ENCODE measurements around the gene ST6GALNAC2.
A peak's percentile ranks its signal among the peaks of the same experiment; 100 is the strongest.

Gene ST6GALNAC2

DNA sequence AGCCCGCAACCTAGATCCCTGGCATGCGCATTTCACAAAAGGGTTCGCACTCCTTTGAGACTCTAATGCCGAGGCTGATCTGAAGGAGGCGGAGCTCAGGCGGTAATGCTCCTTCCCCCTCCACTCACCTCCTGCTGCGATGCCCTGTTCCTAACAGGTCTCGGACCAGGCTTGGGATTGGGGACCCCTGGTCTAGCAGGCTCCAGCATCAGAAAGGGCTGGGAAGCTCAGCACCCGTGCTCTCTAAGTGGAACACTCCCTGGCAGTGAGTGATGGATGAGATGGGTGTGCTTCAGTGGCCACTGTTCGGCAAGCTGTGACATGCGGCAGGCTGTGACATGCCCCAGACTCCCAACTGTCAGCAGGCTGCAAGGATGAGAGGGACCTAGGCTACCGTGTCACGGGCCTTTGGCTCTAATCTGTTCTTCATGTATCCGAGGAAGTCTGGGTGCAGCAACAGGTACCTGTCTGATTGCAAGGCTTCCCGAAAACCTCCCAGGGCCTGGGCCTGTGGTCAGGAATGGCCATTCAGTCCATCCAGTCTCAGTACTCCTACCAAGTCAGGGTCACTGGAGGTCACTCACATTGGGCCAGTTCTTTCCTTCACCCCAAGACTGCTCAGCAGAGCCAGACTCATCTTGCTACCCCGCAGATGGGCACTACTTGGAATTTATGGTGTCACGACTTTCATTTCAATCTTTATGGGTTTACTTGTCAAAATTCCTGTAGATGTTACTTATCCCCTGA lies 1.3 kb upstream of the ST6GALNAC2 start (continued):
- no peak for TF ChIP-seq ZNF768 (tag by site-specific recombination; IDR thresholded peaks at IDR 0.05)
- TF ChIP-seq ZNF76 (tag by site-specific recombination; IDR thresholded peaks at IDR 0.05; ENCODE audit: borderline replicate concordance, low read depth) = peak; percentile 49; the same call in 1 of the 2 replicates
- peak; percentile 57; the same call in 1 of the 2 replicates for TF ChIP-seq ZNF843 (tag by site-specific recombination; IDR thresholded peaks at IDR 0.05)
- TF ChIP-seq, protein P1, sequence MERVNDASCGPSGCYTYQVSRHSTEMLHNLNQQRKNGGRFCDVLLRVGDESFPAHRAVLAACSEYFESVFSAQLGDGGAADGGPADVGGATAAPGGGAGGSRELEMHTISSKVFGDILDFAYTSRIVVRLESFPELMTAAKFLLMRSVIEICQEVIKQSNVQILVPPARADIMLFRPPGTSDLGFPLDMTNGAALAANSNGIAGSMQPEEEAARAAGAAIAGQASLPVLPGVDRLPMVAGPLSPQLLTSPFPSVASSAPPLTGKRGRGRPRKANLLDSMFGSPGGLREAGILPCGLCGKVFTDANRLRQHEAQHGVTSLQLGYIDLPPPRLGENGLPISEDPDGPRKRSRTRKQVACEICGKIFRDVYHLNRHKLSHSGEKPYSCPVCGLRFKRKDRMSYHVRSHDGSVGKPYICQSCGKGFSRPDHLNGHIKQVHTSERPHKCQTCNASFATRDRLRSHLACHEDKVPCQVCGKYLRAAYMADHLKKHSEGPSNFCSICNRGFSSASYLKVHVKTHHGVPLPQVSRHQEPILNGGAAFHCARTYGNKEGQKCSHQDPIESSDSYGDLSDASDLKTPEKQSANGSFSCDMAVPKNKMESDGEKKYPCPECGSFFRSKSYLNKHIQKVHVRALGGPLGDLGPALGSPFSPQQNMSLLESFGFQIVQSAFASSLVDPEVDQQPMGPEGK (tag by site-specific recombination; IDR thresholded peaks at IDR 0.05) = peak; percentile 69
- TF ChIP-seq, protein P2, sequence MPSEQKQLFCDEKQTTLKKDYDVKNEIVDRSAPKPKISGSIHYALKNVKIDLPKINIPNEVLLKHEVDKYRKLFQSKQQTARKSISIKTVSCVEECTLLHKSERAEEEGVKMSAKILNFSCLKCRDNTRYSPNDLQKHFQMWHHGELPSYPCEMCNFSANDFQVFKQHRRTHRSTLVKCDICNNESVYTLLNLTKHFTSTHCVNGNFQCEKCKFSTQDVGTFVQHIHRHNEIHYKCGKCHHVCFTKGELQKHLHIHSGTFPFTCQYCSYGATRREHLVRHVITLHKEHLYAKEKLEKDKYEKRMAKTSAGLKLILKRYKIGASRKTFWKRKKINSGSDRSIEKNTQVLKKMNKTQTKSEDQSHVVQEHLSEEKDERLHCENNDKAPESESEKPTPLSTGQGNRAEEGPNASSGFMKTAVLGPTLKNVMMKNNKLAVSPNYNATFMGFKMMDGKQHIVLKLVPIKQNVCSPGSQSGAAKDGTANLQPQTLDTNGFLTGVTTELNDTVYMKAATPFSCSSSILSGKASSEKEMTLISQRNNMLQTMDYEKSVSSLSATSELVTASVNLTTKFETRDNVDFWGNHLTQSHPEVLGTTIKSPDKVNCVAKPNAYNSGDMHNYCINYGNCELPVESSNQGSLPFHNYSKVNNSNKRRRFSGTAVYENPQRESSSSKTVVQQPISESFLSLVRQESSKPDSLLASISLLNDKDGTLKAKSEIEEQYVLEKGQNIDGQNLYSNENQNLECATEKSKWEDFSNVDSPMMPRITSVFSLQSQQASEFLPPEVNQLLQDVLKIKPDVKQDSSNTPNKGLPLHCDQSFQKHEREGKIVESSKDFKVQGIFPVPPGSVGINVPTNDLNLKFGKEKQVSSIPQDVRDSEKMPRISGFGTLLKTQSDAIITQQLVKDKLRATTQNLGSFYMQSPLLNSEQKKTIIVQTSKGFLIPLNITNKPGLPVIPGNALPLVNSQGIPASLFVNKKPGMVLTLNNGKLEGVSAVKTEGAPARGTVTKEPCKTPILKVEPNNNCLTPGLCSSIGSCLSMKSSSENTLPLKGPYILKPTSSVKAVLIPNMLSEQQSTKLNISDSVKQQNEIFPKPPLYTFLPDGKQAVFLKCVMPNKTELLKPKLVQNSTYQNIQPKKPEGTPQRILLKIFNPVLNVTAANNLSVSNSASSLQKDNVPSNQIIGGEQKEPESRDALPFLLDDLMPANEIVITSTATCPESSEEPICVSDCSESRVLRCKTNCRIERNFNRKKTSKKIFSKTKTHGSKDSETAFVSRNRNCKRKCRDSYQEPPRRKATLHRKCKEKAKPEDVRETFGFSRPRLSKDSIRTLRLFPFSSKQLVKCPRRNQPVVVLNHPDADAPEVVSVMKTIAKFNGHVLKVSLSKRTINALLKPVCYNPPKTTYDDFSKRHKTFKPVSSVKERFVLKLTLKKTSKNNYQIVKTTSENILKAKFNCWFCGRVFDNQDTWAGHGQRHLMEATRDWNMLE (tag by site-specific recombination; conservative IDR thresholded peaks at IDR 0.05; ENCODE audit: low read depth) = no peak
- TF ChIP-seq, protein P3, sequence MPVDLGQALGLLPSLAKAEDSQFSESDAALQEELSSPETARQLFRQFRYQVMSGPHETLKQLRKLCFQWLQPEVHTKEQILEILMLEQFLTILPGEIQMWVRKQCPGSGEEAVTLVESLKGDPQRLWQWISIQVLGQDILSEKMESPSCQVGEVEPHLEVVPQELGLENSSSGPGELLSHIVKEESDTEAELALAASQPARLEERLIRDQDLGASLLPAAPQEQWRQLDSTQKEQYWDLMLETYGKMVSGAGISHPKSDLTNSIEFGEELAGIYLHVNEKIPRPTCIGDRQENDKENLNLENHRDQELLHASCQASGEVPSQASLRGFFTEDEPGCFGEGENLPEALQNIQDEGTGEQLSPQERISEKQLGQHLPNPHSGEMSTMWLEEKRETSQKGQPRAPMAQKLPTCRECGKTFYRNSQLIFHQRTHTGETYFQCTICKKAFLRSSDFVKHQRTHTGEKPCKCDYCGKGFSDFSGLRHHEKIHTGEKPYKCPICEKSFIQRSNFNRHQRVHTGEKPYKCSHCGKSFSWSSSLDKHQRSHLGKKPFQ (tag by site-specific recombination; IDR thresholded peaks at IDR 0.05) = peak; percentile 72
- TF ChIP-seq KLF8 (tag by site-specific recombination; IDR thresholded peaks at IDR 0.05) = peak; percentile 67
- no peak for TF ChIP-seq ZNF302 (tag by site-specific recombination; IDR thresholded peaks at IDR 0.05; ENCODE audit: low read depth)
- no peak for TF ChIP-seq ZNF830 (tag by site-specific recombination; IDR thresholded peaks at IDR 0.05; ENCODE audit: low read depth)
- no peak for TF ChIP-seq ZNF530 (tag by site-specific recombination; IDR thresholded peaks at IDR 0.05; ENCODE audit: low read depth)
- no peak for TF ChIP-seq YY2 (tag by site-specific recombination; IDR thresholded peaks at IDR 0.05)
- no peak for TF ChIP-seq KLF16 (tag by site-specific recombination; IDR thresholded peaks at IDR 0.05)
- TF ChIP-seq, protein P4, sequence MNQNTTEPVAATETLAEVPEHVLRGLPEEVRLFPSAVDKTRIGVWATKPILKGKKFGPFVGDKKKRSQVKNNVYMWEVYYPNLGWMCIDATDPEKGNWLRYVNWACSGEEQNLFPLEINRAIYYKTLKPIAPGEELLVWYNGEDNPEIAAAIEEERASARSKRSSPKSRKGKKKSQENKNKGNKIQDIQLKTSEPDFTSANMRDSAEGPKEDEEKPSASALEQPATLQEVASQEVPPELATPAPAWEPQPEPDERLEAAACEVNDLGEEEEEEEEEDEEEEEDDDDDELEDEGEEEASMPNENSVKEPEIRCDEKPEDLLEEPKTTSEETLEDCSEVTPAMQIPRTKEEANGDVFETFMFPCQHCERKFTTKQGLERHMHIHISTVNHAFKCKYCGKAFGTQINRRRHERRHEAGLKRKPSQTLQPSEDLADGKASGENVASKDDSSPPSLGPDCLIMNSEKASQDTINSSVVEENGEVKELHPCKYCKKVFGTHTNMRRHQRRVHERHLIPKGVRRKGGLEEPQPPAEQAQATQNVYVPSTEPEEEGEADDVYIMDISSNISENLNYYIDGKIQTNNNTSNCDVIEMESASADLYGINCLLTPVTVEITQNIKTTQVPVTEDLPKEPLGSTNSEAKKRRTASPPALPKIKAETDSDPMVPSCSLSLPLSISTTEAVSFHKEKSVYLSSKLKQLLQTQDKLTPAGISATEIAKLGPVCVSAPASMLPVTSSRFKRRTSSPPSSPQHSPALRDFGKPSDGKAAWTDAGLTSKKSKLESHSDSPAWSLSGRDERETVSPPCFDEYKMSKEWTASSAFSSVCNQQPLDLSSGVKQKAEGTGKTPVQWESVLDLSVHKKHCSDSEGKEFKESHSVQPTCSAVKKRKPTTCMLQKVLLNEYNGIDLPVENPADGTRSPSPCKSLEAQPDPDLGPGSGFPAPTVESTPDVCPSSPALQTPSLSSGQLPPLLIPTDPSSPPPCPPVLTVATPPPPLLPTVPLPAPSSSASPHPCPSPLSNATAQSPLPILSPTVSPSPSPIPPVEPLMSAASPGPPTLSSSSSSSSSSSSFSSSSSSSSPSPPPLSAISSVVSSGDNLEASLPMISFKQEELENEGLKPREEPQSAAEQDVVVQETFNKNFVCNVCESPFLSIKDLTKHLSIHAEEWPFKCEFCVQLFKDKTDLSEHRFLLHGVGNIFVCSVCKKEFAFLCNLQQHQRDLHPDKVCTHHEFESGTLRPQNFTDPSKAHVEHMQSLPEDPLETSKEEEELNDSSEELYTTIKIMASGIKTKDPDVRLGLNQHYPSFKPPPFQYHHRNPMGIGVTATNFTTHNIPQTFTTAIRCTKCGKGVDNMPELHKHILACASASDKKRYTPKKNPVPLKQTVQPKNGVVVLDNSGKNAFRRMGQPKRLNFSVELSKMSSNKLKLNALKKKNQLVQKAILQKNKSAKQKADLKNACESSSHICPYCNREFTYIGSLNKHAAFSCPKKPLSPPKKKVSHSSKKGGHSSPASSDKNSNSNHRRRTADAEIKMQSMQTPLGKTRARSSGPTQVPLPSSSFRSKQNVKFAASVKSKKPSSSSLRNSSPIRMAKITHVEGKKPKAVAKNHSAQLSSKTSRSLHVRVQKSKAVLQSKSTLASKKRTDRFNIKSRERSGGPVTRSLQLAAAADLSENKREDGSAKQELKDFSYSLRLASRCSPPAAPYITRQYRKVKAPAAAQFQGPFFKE (tag by site-specific recombination; IDR thresholded peaks at IDR 0.05; ENCODE audit: borderline replicate concordance) = no peak
- peak; percentile 29; the same call in 1 of the 2 replicates for TF ChIP-seq FEZF1 (tag by site-specific recombination; IDR thresholded peaks at IDR 0.05)
- TF ChIP-seq ZBTB21 (tag by site-specific recombination; IDR thresholded peaks at IDR 0.05) = no peak
- peak; percentile 40; the same call in 1 of the 2 replicates for TF ChIP-seq ZNF610 (tag by site-specific recombination; IDR thresholded peaks at IDR 0.05; ENCODE audit: borderline replicate concordance)
- TF ChIP-seq ZNF426 (tag by site-specific recombination; IDR thresholded peaks at IDR 0.05) = no peak
- TF ChIP-seq, protein P5, sequence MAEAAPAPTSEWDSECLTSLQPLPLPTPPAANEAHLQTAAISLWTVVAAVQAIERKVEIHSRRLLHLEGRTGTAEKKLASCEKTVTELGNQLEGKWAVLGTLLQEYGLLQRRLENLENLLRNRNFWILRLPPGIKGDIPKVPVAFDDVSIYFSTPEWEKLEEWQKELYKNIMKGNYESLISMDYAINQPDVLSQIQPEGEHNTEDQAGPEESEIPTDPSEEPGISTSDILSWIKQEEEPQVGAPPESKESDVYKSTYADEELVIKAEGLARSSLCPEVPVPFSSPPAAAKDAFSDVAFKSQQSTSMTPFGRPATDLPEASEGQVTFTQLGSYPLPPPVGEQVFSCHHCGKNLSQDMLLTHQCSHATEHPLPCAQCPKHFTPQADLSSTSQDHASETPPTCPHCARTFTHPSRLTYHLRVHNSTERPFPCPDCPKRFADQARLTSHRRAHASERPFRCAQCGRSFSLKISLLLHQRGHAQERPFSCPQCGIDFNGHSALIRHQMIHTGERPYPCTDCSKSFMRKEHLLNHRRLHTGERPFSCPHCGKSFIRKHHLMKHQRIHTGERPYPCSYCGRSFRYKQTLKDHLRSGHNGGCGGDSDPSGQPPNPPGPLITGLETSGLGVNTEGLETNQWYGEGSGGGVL (tag by site-specific recombination; IDR thresholded peaks at IDR 0.05) = peak; percentile 29
- no peak for TF ChIP-seq ZNF433 (tag by site-specific recombination; IDR thresholded peaks at IDR 0.05; ENCODE audit: low read depth)
- TF ChIP-seq ZNF585B (tag by site-specific recombination; IDR thresholded peaks at IDR 0.05) = no peak
- TF ChIP-seq SP2 (tag by site-specific recombination; IDR thresholded peaks at IDR 0.05) = peak; percentile 52
- TF ChIP-seq ZNF416 (tag by site-specific recombination; IDR thresholded peaks at IDR 0.05) = no peak
